Ovary (tissue), 9 donors: ENCODE results near the gene BRINP1. TPM values are rescaled to one million over a fixed set of nuclear protein-coding genes. Genes with fewer than 3 reads are reported as not detected.

Experiments
- DNase-seq, 5 donors: peaks; one replicate each; pipeline ENCODE4 v3.0.0-alpha.2; 2019 to 2020
- H3K27ac ChIP-seq, 2 donors: fragments of 200-600 bp; one replicate each; pipeline versions ENCODE4 v1.5.1 to v1.8.0; 2019 to 2022
- H3K27me3 ChIP-seq: fragments of 200-600 bp; one replicate; pipeline ENCODE4 v1.8.0; 2022
- H3K36me3 ChIP-seq: fragments of 200-600 bp; sonication (generic); one replicate; pipeline ENCODE4 v1.5.1; 2019
- H3K4me1 ChIP-seq: one replicate; pipeline ENCODE4 v1.8.1; 2013; ENCODE audit warnings: mild to moderate bottlenecking, moderate library complexity; ENCODE audit not compliant: insufficient read depth
- H3K4me3 ChIP-seq: fragments of 200-600 bp; sonication (generic); one replicate; pipeline ENCODE4 v1.5.1; 2017
- H3K9me3 ChIP-seq, 2 donors: fragments of 200-600 bp in 1 of 2; sonication (generic) in 1 of 2; one replicate each; pipeline versions ENCODE4 v1.5.1 to v1.8.1; 2013 to 2019; ENCODE audit warnings: mild to moderate bottlenecking in 1 of 2, moderate library complexity in 1 of 2
- EP300 ChIP-seq: sonication (generic); formaldehyde crosslinking; IDR thresholded peaks from one replicate; pipeline ENCODE4 v1.6.1; 2017; ENCODE audit warnings: antibody characterized with exemption
- POLR2A ChIP-seq: fragments of 450-650 bp; IDR thresholded peaks from one replicate; pipeline ENCODE4 v1.6.1; 2017; ENCODE audit warnings: antibody characterized with exemption, mild to moderate bottlenecking, moderate library complexity
- WGBS, 3 donors: extraction: QIAGEN DNeasy Blood & Tissue Kit in 1 of 3; methylation state at CpG; one replicate each; pipeline versions ENCODE4 v1.1.5 to v1.1.7; 2013 to 2017; 5-methylcytosine and 5-hydroxymethylcytosine counted together
- intact Hi-C, 4 donors: fragments of 100-400 bp; cut with DNase I; formaldehyde crosslinking; loops; one replicate each; pipeline versions ENCODE4 v1.11.0 to v1.15.1; 2022 to 2023
- polyA plus RNA-seq, 2 donors: library from polyadenylated mRNA; stranded (reverse); fragments of 200-250 nt in 1 of 2; fragments of 350-450 nt in 1 of 2; fragmentation: Illumina TruSeq in 1 of 2; extraction: RNeasy Lipid Tissue Mini Kit (QIAGEN cat#74804) in 1 of 2; gene quantifications; one replicate each; pipeline ENCODE4 v1.2.3, GENCODE V29; 2013 to 2014
- total RNA-seq, 7 donors: library from RNA; depleted of rRNA in 2 of 7; stranded (reverse); fragments of >200 nt in 2 of 7; fragmentation: NEBNext Ultra II Directional in 3 of 7; extraction: Animal tissue kit (Norgen Biotek cat#: 25700) in 3 of 7; gene quantifications; one replicate each; pipeline versions ENCODE4 v1.1.0 to v1.2.4, GENCODE V29; 2016 to 2023
- TF ChIP-seq, protein P1 (sequence below), 3 donors: fragments of 450-650 bp in 2 of 3; fragments of 200-600 bp in 1 of 3; IDR thresholded peaks; one replicate each; pipeline versions ENCODE4 v1.5.1 to v1.8.0; 2016 to 2022; ENCODE audit warnings: antibody characterized with exemption in 3 of 3, mild to moderate bottlenecking in 1 of 3
- donor health status: DM: no; HTN: no; CAD: no; lungs with moderate emphysema.
- donor health status: DM: no; HTN: no; CAD: no.
- donor health status: Bipolar disorder and iron deficiency.
- donor health status: DM: yes; HTN: yes; CAD: no.
- donor health status: DM: no; HTN: no; CAD: no.
- donor health status: DM: yes; HTN: yes; CAD: no.

BRINP1 gene
- total and polyA plus RNA-seq, 9 donors, result 0.08 to 0.32 (median 0.13) TPM; not detected in 6

- Histone ChIP-seq H3K36me3 (no peaks in the 10 kb centered on the region), H3K27me3 (no peaks in the 10 kb centered on the region), H3K4me1 (no peaks in the 10 kb centered on the region), H3K9me3 (no peaks in the 10 kb centered on the region), H3K27ac (no peak overlapping the region), H3K4me3 (no peak overlapping the region)
- TF ChIP-seq POLR2A, result no peak
- TF ChIP-seq EP300, result no peak
- TF ChIP-seq, protein P1, sequence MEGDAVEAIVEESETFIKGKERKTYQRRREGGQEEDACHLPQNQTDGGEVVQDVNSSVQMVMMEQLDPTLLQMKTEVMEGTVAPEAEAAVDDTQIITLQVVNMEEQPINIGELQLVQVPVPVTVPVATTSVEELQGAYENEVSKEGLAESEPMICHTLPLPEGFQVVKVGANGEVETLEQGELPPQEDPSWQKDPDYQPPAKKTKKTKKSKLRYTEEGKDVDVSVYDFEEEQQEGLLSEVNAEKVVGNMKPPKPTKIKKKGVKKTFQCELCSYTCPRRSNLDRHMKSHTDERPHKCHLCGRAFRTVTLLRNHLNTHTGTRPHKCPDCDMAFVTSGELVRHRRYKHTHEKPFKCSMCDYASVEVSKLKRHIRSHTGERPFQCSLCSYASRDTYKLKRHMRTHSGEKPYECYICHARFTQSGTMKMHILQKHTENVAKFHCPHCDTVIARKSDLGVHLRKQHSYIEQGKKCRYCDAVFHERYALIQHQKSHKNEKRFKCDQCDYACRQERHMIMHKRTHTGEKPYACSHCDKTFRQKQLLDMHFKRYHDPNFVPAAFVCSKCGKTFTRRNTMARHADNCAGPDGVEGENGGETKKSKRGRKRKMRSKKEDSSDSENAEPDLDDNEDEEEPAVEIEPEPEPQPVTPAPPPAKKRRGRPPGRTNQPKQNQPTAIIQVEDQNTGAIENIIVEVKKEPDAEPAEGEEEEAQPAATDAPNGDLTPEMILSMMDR (IDR thresholded peaks at IDR 0.05), result no peak
- peak in 4 of 5 donors; percentile 8 to 33 (median 26) for DNase-seq
- 3 to 11% (median 7%) methylated on average over 8 of the region's 8 CpGs for WGBS, 3 donors
- intact Hi-C loops, result no loop called here
Measured at GRCh38 chr9:119216651-119217331, 152.4 kb downstream of the BRINP1 start.

- 89 to 97% (median 90%) methylated on average over 2 of the region's 2 CpGs for WGBS, 3 donors
- Histone ChIP-seq H3K4me3 (no peak overlapping the region), H3K9me3 (no peaks in the 10 kb centered on the region), H3K4me1 (no peaks in the 10 kb centered on the region), H3K36me3 (no peaks in the 10 kb centered on the region), H3K27me3 (no peaks in the 10 kb centered on the region), H3K27ac (no peak overlapping the region)
- intact Hi-C loops, result no loop called here
- TF ChIP-seq, protein P1 (IDR thresholded peaks at IDR 0.05), result no peak
- TF ChIP-seq EP300, result no peak
- TF ChIP-seq POLR2A, result no peak
- no peak for DNase-seq
Measured at GRCh38 chr9:119215651-119216050, 153.6 kb downstream of the BRINP1 start.

DNA sequence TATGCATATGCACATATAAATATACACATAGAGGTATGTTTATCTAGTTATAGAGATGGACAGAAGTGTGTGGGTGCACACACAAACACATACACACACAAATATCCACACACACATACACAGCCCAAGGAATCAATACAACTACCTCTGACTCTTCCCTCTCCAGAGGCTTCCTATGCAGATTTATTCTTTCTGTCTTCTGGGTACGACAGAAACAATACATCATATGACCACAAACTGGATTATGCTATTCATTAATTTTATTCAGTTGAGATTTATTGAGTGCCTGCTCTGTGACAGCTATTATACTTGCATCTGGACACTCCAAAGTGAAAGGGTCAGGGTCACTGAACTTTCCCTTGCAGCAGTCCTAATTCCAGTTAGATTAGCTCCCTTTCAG lies 155.8 kb downstream of the BRINP1 start:
- intact Hi-C loops, result no loop called here
- Histone ChIP-seq H3K4me3 (no peak overlapping the region), H3K9me3 (no peaks in the 10 kb centered on the region), H3K36me3 (no peaks in the 10 kb centered on the region), H3K27ac (no peak overlapping the region), H3K4me1 (no peaks in the 10 kb centered on the region), H3K27me3 (no peaks in the 10 kb centered on the region)
- TF ChIP-seq, protein P1 (IDR thresholded peaks at IDR 0.05), result no peak
- TF ChIP-seq POLR2A (no peak), EP300 (no peak)
- no peak for DNase-seq
- 16 to 22% (median 17%) methylated on average over 1 of the region's 1 CpG for WGBS, 3 donors

- H3K4me3 ChIP-seq, result no peak overlapping the region
- no peak overlapping the region for H3K27ac ChIP-seq
- H3K27me3 ChIP-seq, result no peaks in the 10 kb centered on the region
- DNase-seq, result no peak
- H3K9me3 ChIP-seq, result no peaks in the 10 kb centered on the region
- H3K4me1 ChIP-seq, result no peaks in the 10 kb centered on the region
- TF ChIP-seq POLR2A (no peak), EP300 (no peak)
- TF ChIP-seq, protein P1 (IDR thresholded peaks at IDR 0.05), result no peak
- H3K36me3 ChIP-seq, result no peaks in the 10 kb centered on the region
- intact Hi-C loops, result no loop called here
- WGBS, 3 donors, result 75 to 84% (median 78%) methylated on average over 7 of the region's 7 CpGs
Measured at GRCh38 chr9:119197893-119198607, 171.2 kb downstream of the BRINP1 start.
